HK-2 (cell line): ENCODE results near the gene STUM.
A peak's percentile ranks its signal among the peaks of the same experiment; 100 is the strongest.
"Not testable (repeated sequence)": the region's sequence is repeated elsewhere in the genome, so short reads cannot be mapped to it uniquely, and the experiment has no call there.

Experiments
- DNase-seq: peaks from one replicate; pipeline ENCODE4 v3.0.0-alpha.2; 2018; ENCODE audit not compliant: unreplicated experiment

The STUM gene

GRCh38 chr1:226581650-226582330 is 33.2 kb downstream of the STUM start:
- no peak for DNase-seq

GRCh38 chr1:226582966-226583365 is 34.4 kb downstream of the STUM start:
- no peak for DNase-seq

GRCh38 chr1:226584164-226584563 is 35.6 kb downstream of the STUM start:
- no peak for DNase-seq

- no peak for DNase-seq
Measured at GRCh38 chr1:226586116-226586515, 37.6 kb downstream of the STUM start.

- peak; percentile 72 for DNase-seq
Measured at GRCh38 chr1:226586650-226587422, 38.3 kb downstream of the STUM start.

- no peak for DNase-seq
Measured at GRCh38 chr1:226588484-226588883, 39.9 kb downstream of the STUM start.

GRCh38 chr1:226589008-226589733 is 40.6 kb downstream of the STUM start:
- peak; percentile 23 for DNase-seq

GRCh38 chr1:226590614-226591013 is 42.0 kb downstream of the STUM start:
- no peak for DNase-seq

GRCh38 chr1:226593541-226593940 is 45.0 kb downstream of the STUM start:
- DNase-seq, result no peak

- DNase-seq, result no peak
Measured at GRCh38 chr1:226596531-226597165, 48.1 kb downstream of the STUM start.

- no peak for DNase-seq
Measured at GRCh38 chr1:226597616-226598454, 49.3 kb downstream of the STUM start.

- DNase-seq, result no peak
Measured at GRCh38 chr1:226598455-226598849, 49.9 kb downstream of the STUM start.

- DNase-seq, result not testable (repeated sequence)
Measured at GRCh38 chr1:226598955-226599354, 50.4 kb downstream of the STUM start.

GRCh38 chr1:226599636-226600238 is 51.2 kb downstream of the STUM start:
- no peak for DNase-seq

- DNase-seq, result no peak
Measured at GRCh38 chr1:226600254-226600653, 51.7 kb downstream of the STUM start.

- no peak for DNase-seq
Measured at GRCh38 chr1:226601456-226601855, 52.9 kb downstream of the STUM start.

- DNase-seq, result no peak
Measured at GRCh38 chr1:226602186-226603021, 53.8 kb downstream of the STUM start.

- DNase-seq, result no peak
Measured at GRCh38 chr1:226603022-226603857, 54.7 kb downstream of the STUM start.
